ENCODE measurements around the gene PRSS27. TPM values are rescaled to one million over a fixed set of nuclear protein-coding genes. Genes with fewer than 3 reads are reported as not detected.
"Not testable (repeated sequence)": the region's sequence is repeated elsewhere in the genome, so short reads cannot be mapped to it uniquely, and the experiment has no call there.

PRSS27 gene
- total RNA-seq, 1 donor from 2014 or later, result 7.7 TPM

DNA sequence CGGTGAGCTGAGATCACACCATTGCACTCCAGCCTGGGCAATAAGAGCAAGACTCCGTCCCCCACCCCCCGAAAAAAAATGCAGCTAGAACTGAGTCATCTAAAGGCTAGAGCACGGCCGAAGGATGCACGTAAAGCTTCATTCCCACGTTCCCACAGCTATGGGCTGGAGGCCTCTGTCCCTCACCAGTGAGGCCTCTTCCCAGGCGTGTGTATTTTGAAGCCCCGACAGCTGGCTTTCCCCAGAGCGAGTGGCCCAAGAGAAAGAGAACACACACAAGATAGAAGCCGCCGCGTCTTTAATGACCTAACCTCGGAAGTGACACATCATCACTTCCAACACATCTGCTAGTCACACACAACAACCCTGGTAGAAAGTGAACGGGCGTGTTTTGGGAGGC is 44.3 kb downstream of the PRSS27 start:
- Mint-ChIP-seq H3K27ac (no peak overlapping the region), H3K27me3 (ENCODE audit: low read depth) (no peaks in the 10 kb centered on the region), H3K4me3 (no peak overlapping the region), H3K36me3 (no peaks in the 10 kb centered on the region), H3K9me3 (no peaks in the 10 kb centered on the region), H3K4me1 (peaks cover 8% of the 10 kb centered on the region)
- TF ChIP-seq, protein P1, sequence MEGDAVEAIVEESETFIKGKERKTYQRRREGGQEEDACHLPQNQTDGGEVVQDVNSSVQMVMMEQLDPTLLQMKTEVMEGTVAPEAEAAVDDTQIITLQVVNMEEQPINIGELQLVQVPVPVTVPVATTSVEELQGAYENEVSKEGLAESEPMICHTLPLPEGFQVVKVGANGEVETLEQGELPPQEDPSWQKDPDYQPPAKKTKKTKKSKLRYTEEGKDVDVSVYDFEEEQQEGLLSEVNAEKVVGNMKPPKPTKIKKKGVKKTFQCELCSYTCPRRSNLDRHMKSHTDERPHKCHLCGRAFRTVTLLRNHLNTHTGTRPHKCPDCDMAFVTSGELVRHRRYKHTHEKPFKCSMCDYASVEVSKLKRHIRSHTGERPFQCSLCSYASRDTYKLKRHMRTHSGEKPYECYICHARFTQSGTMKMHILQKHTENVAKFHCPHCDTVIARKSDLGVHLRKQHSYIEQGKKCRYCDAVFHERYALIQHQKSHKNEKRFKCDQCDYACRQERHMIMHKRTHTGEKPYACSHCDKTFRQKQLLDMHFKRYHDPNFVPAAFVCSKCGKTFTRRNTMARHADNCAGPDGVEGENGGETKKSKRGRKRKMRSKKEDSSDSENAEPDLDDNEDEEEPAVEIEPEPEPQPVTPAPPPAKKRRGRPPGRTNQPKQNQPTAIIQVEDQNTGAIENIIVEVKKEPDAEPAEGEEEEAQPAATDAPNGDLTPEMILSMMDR (IDR thresholded peaks at IDR 0.05; ENCODE audit: unreplicated experiment), result no peak
- DNase-seq (ENCODE audit: low spot score in 2 of 2, unreplicated experiment in 2 of 2), result no peak

DNA sequence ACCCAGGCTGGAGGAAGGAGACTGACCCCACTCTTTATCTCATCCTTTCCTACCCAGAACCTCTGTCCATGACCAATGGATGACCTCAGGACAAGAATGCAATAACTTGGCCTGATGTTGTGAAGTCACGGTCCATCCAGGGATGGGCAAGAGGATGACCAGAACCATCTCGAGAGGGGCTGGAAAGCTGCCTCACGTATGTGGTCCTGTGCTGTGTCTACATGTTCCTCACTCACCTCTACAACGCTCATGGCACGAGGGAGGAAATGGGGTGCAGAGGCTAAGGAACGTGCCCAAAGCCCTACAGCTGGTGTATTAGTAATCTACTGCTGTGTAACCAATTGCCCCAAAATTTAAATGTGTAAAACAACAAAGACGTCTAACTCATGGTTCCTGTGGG is 45.0 kb downstream of the PRSS27 start:
- no peaks in the 10 kb centered on the region for H3K27me3 Mint-ChIP-seq (ENCODE audit: low read depth)
- no peaks in the 10 kb centered on the region for H3K9me3 Mint-ChIP-seq
- no peak for DNase-seq (ENCODE audit: low spot score in 2 of 2, unreplicated experiment in 2 of 2)
- H3K4me1 Mint-ChIP-seq, result peaks cover 8% of the 10 kb centered on the region
- TF ChIP-seq, protein P1 (IDR thresholded peaks at IDR 0.05; ENCODE audit: unreplicated experiment), result no peak
- no peaks in the 10 kb centered on the region for H3K36me3 Mint-ChIP-seq
- H3K27ac Mint-ChIP-seq, result no peak overlapping the region
- no peak overlapping the region for H3K4me3 Mint-ChIP-seq

DNA sequence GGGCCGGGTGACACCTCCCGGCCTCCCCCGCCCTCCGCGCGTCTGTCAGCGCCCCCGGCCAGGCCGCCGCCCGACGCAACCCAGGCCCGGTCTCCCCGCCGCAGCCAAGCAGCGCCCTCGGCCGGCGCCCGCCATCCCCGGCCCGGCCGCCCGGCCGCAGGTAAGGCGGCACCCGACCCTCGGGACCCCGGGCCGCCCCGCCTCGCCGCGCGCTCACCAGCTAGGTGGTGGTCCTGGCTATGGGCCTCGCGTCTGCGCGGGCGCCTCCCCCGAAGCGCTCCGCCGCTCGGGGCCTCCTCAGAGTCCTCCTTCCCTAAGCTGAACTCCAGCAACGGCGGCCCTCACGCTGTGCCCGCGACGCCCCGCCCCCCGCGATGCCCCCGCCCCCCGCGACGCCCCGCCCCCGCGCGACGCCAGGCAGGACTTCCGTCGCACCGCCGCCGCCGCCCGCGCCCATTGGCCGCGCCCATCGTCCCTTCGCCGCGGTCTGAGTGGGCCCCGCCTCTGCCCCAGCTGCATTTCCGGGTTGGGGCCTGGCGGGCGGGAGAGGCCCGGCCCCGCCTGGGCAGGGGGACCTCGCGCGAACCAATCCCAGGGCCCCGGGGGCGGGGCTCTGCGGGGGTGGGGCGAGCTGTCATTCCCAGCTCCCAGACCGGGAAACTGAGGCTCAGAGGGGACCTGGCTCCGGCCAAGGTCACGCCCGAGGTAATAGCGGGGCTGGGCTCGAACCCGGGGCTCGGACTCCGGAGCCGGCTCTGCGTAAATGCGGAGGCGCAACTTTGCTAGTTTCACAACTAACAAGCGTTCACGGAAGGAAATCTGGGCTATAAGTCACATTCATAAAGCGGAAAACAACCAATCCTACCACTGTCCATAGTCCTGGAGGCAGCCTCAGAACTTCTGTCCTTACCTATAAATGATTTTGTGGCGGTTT is 46.7 kb downstream of the PRSS27 start:
- Mint-ChIP-seq H3K4me1 (peaks cover 15% of the 10 kb centered on the region), H3K36me3 (peaks cover 5% of the 10 kb centered on the region), H3K9me3 (no peaks in the 10 kb centered on the region), H3K27me3 (ENCODE audit: low read depth) (no peaks in the 10 kb centered on the region), H3K27ac (peak overlapping the region; percentile 48), H3K4me3 (peak overlapping the region; percentile 72)
- TF ChIP-seq, protein P1 (IDR thresholded peaks at IDR 0.05; ENCODE audit: unreplicated experiment), result no peak
- peak; percentile 94 to 95 for DNase-seq (ENCODE audit: low spot score in 2 of 2, unreplicated experiment in 2 of 2)

DNA sequence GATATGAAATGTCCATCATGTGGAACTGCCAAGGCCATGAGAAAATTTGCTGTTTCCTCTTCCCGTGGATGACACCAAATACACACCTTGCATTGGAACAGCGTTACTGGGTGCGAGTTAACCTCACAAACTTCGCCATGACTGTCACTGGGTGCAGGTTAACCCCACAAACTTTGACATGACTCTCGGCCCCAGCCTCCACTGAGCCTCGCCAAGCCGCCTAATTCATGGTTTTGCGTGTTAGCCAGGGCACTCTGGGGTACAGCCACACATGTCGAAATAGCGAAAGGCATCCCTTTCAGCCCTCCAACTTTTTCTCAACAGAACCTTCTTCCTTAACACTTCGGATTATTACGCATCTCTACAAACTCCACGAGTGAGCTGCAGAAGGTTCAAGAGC is 48.3 kb downstream of the PRSS27 start:
- DNase-seq (ENCODE audit: low spot score in 2 of 2, unreplicated experiment in 2 of 2), result no peak
- H3K9me3 Mint-ChIP-seq, result no peaks in the 10 kb centered on the region
- H3K27ac Mint-ChIP-seq, result no peak overlapping the region
- H3K36me3 Mint-ChIP-seq, result peaks cover 11% of the 10 kb centered on the region
- no peaks in the 10 kb centered on the region for H3K27me3 Mint-ChIP-seq (ENCODE audit: low read depth)
- H3K4me1 Mint-ChIP-seq, result peaks cover 17% of the 10 kb centered on the region
- H3K4me3 Mint-ChIP-seq, result peak overlapping the region; percentile 69
- TF ChIP-seq, protein P1 (IDR thresholded peaks at IDR 0.05; ENCODE audit: unreplicated experiment), result no peak

DNA sequence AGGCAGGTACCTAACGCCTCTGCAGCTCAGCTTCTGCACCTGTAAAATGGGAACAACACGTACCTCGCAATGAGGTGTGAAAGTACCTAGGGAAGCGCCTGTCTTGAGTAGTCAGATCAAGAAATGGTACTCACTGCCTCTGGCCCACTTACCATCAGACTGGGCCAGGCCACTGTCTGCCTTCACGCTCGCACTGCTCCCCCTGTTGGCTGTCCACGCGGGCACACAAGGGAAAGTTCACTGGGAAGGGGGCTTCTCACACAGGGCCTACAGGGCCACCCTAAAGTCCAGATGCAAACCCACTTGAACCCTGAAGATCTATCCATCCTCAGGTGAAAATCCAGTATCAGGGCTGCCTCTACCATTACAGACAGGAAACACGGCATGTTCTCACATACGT is 48.8 kb downstream of the PRSS27 start:
- Mint-ChIP-seq H3K4me1 (peaks cover 22% of the 10 kb centered on the region), H3K4me3 (peak overlapping the region; percentile 22), H3K36me3 (peaks cover 11% of the 10 kb centered on the region)
- DNase-seq (ENCODE audit: low spot score in 2 of 2, unreplicated experiment in 2 of 2); H3K27me3 Mint-ChIP-seq (ENCODE audit: low read depth); H3K27ac Mint-ChIP-seq; H3K9me3 Mint-ChIP-seq: not testable (repeated sequence)

DNA sequence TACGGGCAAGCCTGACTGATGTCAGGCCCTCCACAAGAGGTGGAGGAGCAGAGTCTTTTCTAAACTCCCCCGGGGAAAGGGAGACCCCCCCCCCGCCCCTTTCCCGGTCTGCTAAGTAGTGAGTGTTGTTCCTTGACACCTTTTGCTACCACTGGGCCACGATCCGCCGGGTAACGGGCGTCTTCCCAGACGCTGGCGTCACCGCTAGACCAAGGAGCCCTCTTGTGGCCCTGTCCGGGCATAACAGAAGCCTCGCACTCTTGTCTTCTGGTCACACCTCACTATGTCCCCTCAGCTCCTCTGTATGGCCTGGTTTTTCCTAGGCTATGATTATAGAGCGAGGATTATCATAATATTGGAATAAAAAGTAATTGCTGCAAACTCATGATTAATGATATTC is 50.0 kb downstream of the PRSS27 start:
- peak in 1 of 2 experiments; percentile 70 for DNase-seq (ENCODE audit: low spot score in 2 of 2, unreplicated experiment in 2 of 2)
- Mint-ChIP-seq H3K36me3 (peaks cover 11% of the 10 kb centered on the region), H3K4me1 (peaks cover 34% of the 10 kb centered on the region), H3K4me3 (peak overlapping the region; percentile 42)
- H3K27ac Mint-ChIP-seq; H3K27me3 Mint-ChIP-seq (ENCODE audit: low read depth); H3K9me3 Mint-ChIP-seq: not testable (repeated sequence)

DNA sequence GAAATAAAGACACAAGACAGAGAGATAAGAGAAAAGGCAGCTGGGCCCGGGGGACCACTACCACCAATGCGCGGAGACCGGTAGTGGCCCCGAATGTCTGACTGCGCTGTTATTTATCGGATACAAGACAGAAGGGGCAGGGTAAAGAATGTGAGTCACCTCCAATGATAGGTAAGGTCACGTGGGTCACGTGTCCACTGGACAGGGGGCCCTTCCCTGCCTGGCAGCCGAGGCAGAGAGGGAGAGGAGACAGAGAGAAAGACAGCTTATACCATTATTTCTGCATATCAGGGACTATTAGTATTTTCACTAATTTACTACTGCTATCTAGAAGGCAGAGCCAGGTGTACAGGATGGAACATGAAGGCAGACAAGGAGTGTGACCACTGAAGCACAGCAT is 50.4 kb downstream of the PRSS27 start:
- not testable (repeated sequence) for H3K27ac Mint-ChIP-seq; H3K9me3 Mint-ChIP-seq; H3K4me3 Mint-ChIP-seq; DNase-seq (ENCODE audit: low spot score in 2 of 2, unreplicated experiment in 2 of 2); H3K27me3 Mint-ChIP-seq (ENCODE audit: low read depth)
- Mint-ChIP-seq H3K4me1 (peaks cover 39% of the 10 kb centered on the region), H3K36me3 (peaks cover 11% of the 10 kb centered on the region)

DNA sequence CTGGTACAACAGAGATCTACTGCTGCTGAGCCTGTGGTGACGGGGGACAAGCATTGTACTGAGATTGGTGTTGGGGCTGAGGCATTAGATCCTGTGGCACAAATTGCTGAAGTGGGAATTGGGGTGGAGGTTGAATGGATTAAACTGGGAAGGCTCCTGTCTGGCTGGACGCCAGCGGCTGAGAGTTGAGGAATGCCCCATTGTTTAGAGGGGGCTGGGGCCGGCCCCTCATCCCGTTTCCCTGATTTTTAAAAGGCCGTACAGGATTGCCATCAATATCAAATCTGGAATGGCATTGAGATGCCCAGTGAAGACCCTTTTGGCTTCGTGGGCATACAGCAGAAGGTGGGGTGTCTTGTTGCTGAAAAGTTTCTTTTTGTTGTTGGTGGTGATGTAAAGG is 53.4 kb downstream of the PRSS27 start:
- H3K4me3 Mint-ChIP-seq; H3K27me3 Mint-ChIP-seq (ENCODE audit: low read depth); H3K9me3 Mint-ChIP-seq; DNase-seq (ENCODE audit: low spot score in 2 of 2, unreplicated experiment in 2 of 2): not testable (repeated sequence)
- Mint-ChIP-seq H3K36me3 (peaks cover 11% of the 10 kb centered on the region), H3K4me1 (peaks cover 56% of the 10 kb centered on the region), H3K27ac (peak overlapping the region; percentile 83)
